Astrocyte of the cerebellum (primary cell): Measurements from ENCODE around the gene AIFM3.

Experiments
- DNase-seq: peaks from one replicate; pipeline ENCODE4 v3.0.0-alpha.2; 2011; ENCODE audit warnings: low read depth
- H3K4me3 ChIP-seq: 2 replicates; pipeline ENCODE4 v1.5.1; 2011; ENCODE audit warnings: mild to moderate bottlenecking, low read depth, low read length, moderate library complexity
- CTCF ChIP-seq: IDR thresholded peaks from 2 replicates; pipeline ENCODE4 v1.5.1; 2012; ENCODE audit warnings: low read length, low read depth, moderate library complexity, mild to moderate bottlenecking; ENCODE audit errors: missing control alignments
- in situ Hi-C: cut with HindIII; loops from 2 replicates; pipeline ENCODE4 v1.10.0; 2017; ENCODE audit warnings: low sequenced_read_pairs

AIFM3 gene

GRCh38 chr22:21016644-21017420 is 49.8 kb downstream of the AIFM3 start:
- no peak for TF ChIP-seq CTCF
- H3K4me3 ChIP-seq = no peak overlapping the region
- DNase-seq = no peak
- in situ Hi-C loops = no loop called here

- in situ Hi-C loops = no loop called here
- TF ChIP-seq CTCF = no peak
- H3K4me3 ChIP-seq = no peak overlapping the region
- DNase-seq = no peak
These were observed 51.3 kb downstream of the AIFM3 start for GRCh38 chr22:21018314-21018713.

GRCh38 chr22:21020802-21021429 is 53.9 kb downstream of the AIFM3 start:
- in situ Hi-C loops = no loop called here
- DNase-seq = no peak
- peak; percentile 52 for TF ChIP-seq CTCF
- no peak overlapping the region for H3K4me3 ChIP-seq

- in situ Hi-C loops = no loop called here
- no peak overlapping the region for H3K4me3 ChIP-seq
- no peak for TF ChIP-seq CTCF
- DNase-seq = no peak
These were observed 55.5 kb downstream of the AIFM3 start for GRCh38 chr22:21022507-21022906.

GRCh38 chr22:21022955-21023614 is 56.0 kb downstream of the AIFM3 start:
- no peak for DNase-seq
- in situ Hi-C loops = no loop called here
- no peak overlapping the region for H3K4me3 ChIP-seq
- TF ChIP-seq CTCF = no peak

- no peak overlapping the region for H3K4me3 ChIP-seq
- DNase-seq = no peak
- TF ChIP-seq CTCF = no peak
- in situ Hi-C loops = no loop called here
These were observed 58.2 kb downstream of the AIFM3 start for GRCh38 chr22:21025266-21025665.
